Stimulated activated CD4-positive, alpha-beta T cell treated with anti-CD3 and anti-CD28 coated beads, Interleukin-12 subunit alpha, Interleukin-12 subunit beta, amount 100 ng/mL, for 24 hours (primary cell): ENCODE results near the gene EGR1.
A peak's percentile ranks its signal among the peaks of the same experiment; 100 is the strongest.
"Not testable (repeated sequence)": the region's sequence is repeated elsewhere in the genome, so short reads cannot be mapped to it uniquely, and the experiment has no call there.

ENCODE experiments used
- DNase-seq, 2 experiments: peaks; one replicate each; pipeline ENCODE4 v3.0.0-alpha.2; 2020; ENCODE audit warnings: low read depth in 2 of 2

EGR1 gene

GRCh38 chr5:138469540-138470321 is 4.5 kb downstream of the EGR1 start:
- DNase-seq, result no peak

DNA sequence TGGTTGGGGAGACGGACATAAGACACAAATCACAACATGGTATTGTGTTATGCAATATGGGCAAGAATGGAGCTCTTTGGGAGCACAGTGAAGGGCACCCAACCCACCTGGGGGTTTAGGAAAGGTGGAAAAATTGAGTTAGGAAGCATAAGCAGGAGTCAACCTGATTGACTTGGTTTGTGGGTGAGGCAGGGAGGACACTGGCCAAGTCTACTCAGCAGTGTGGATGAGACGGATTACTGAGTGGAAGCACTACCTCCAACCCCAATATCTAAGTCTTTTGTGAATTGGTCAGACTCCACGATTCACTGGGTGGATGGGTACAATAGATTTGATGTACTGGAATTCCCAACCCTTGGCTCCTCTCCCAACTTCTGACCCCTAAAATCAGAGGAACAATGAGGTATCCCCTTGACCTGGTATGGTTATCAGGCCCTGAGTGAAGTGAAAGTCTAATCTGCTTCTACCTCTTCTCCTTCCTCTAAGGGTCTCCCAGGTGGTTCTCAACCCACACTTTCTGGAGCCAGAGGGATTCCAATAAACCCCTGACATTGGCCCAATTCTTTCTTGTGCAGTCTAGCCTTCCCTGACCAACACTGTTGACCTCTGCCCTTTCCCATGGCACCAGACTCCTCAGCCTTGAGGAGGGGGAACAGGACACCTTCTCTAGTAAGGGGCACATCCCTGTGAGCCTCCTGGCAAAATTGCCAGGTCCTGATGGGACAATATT is 5.2 kb downstream of the EGR1 start:
- DNase-seq, result no peak

DNA sequence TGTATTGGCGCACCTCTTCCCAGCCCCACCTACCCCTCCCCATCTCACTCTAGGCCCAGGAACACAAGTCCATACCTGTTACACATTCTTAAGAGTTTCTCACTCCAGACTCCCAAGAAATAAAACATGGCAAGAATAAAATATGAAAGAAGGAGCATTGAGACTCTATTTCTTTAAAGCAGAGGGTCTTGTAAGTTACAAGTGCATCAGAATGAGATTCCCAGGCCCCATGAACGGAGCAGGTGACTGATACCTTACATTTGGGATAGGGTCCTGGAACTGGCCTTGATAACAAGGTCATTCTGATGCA is 5.7 kb downstream of the EGR1 start:
- no peak for DNase-seq

DNA sequence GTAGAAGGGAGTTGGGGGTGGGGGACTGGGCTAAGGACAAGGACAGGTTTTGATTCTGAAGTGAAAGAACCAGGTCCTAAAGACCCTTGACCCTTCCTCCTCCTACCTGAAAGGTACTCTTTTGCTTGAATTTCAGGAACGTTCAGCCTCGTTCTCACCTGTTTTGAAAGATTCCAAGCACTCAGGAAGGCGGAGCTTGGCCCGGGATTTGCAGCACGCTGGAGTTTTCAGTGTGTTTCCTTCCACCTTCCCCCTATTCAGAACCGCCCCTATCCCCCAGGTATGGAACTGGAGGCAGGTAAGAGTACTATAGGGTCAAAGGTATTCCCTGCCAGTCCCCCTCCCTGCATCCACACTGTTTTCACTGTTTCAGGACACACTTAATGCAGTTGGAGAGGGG is 7.1 kb downstream of the EGR1 start:
- DNase-seq, result no peak

DNA sequence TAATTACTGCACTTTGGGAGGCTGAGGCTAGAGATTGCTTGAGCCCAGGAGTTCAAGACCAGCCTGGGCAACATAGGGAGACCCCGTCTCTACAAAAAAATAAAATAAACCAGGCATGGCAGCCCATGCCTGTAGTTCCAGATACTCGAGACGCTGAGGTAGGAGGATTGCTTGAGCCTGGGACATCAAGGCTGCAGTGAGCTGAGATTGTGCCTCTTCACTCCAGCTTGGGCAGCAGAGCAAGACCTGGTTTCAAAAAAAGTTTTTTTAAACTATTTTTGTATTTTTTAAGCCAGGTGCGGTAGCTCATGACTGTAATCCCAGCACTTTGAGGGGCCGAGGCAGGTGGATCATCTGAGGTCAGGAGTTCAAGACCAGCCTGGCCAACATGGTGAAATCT is 7.9 kb downstream of the EGR1 start:
- DNase-seq, result not testable (repeated sequence)

- DNase-seq, result no peak
These were observed 11.6 kb downstream of the EGR1 start for GRCh38 chr5:138476918-138477317.

- no peak for DNase-seq
These were observed 17.4 kb downstream of the EGR1 start for GRCh38 chr5:138482638-138483037.

- DNase-seq, result no peak
These were observed 23.2 kb downstream of the EGR1 start for GRCh38 chr5:138488481-138488945.

DNA sequence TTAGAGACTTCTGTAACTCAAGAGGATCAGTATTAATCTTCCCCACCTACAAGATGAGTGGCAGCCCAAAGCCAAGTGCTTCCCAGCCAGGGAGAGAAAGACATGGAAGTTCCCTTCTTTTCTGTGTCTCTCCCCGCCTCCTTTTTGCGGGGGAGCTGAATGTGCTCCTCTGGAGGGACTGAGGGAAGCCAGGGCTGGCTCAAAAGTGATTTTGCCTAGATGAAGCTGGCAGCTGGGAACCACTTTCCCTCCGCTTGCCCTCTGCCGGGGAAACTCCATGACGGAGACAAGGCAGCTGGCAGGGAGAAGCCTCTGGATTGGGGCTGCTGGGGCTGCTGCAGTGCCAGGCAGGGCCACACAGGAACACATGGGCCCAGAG is 24.4 kb downstream of the EGR1 start:
- DNase-seq, result no peak

GRCh38 chr5:138490648-138491283 is 25.5 kb downstream of the EGR1 start:
- DNase-seq, result no peak

GRCh38 chr5:138491284-138491648 is 26.0 kb downstream of the EGR1 start:
- no peak for DNase-seq

GRCh38 chr5:138491669-138492559 is 26.6 kb downstream of the EGR1 start:
- peak; percentile 69 to 77 for DNase-seq

- DNase-seq, result no peak
These were observed 27.3 kb downstream of the EGR1 start for GRCh38 chr5:138492560-138493045.

- DNase-seq, result no peak
These were observed 30.1 kb downstream of the EGR1 start for GRCh38 chr5:138495351-138495750.

GRCh38 chr5:138498376-138498775 is 33.1 kb downstream of the EGR1 start:
- no peak for DNase-seq

DNA sequence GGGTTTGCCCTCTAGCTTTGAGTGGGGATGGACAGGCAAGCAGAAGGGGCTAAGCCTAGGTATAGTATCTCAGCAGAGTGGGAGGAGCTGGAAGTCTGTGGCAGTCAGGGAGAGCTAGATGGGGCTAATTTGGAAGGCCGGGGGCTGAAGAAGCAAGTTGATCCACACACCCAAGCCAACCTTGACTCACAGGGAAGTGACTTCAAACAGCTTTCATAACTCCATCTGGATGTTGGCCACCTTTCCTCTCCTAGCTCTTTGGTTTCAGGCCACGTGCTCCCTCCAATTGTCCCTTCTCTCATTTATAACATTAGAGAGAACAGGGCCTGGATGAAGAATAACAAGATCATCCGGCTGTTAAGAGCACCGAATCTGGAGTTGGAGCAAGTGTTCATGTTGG is 36.8 kb downstream of the EGR1 start:
- no peak for DNase-seq

DNA sequence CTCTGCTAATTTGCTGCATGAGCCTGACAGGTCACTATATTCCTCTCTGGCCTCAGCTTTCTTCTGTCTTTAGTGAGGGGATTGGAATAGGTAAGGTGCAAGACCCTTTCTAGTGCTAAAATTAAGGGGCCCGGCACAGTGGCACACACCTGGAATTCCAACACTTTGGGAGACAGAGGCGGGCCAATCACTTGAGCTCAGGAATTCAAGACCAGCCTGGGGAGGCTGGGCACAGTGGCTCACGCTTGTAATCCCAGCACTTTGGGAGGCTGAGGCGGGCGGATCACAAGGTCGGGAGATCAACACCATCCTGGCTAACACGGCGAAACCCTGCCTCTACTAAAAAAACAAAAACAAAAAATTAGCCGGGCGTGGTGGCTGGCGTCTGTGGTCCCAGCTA is 37.2 kb downstream of the EGR1 start:
- DNase-seq, result no peak

DNA sequence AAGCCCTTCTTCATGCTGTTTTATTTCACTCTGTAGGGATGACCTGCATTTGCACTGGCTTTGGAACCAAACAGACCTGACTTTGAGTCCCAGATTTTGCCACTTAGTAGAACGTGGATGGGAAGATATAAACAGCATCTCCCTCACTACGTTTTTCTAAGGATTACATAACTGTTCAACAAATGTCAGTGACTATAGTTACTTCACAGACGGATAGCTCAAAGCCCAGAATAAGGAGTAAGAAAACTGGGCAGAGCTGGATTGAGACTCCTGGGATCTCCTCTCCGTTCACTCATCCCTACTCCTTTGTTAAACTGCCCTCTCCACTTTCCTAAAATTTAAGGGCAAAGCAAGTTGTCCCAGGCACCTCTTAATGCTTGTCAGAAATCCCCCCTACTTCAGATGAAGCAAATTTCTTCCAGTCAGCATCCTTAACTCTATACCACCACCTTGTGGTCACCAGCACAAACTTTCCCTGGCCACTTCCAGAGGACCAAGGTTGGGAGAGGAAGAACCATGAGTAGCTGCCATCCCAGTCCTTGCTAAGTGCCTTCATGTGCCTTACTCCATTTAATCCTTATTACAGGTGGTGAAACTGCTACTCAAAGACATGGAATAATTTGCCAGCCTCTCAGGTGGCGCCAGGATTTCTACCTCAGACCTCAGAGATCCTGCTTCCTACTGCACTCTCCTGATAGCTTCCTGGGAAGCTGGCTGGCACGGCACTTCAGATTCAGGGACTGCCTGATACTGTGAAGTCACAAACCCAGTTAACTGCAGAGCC is 38.4 kb downstream of the EGR1 start:
- no peak for DNase-seq

- DNase-seq, result no peak
These were observed 39.5 kb downstream of the EGR1 start for GRCh38 chr5:138504799-138505198.

DNA sequence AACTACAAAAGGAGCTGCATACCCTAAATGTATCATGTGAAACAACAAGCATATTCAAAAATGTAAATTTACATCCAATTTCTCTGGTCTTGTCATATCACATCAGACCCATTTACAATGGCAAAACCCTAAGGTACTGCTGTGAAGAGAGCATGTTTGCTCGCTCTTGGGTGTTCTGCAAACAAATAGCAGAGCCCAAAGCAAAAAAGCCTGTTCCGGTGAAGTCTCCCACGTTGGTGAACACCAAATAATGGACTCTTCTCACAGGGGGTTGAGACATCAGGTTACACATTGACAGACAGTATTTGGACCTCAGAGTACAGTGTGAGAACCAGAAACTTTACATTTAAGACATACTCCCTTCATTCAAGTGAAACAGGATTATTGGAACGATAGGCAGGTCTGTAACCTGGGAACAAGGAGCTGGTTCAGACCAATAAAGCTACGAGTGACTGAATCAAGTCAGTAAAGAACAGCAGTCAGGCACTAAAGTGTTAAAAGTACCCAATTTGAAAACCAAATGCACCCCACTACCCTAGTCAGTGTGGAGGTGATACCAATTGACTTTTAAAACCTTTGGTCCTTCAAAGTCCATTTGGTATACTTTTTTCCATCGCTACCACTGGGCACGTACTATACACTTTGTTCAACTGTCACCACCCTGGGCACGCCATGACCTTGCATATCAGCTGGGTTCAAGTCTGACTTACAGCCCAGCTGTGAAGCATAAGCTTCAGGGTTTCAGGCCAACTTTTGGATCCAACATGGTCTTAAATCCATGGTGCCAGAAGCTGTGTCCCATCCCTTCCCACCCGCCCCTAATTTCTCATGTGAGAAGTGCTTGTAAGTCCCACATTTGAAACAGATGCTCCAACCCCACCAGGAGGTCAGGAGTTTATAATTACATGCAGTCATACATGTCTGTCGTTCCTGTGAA is 41.4 kb downstream of the EGR1 start:
- DNase-seq, result no peak
